ENCODE data around the gene TMEM229A. TPM values are rescaled to one million over a fixed set of nuclear protein-coding genes. Genes with fewer than 3 reads are reported as not detected.
"Not testable (repeated sequence)": the region's sequence is repeated elsewhere in the genome, so short reads cannot be mapped to it uniquely, and the experiment has no call there.

TMEM229A gene
- total RNA-seq, 1 experiment from 2014 or later = 0.50 TPM

DNA sequence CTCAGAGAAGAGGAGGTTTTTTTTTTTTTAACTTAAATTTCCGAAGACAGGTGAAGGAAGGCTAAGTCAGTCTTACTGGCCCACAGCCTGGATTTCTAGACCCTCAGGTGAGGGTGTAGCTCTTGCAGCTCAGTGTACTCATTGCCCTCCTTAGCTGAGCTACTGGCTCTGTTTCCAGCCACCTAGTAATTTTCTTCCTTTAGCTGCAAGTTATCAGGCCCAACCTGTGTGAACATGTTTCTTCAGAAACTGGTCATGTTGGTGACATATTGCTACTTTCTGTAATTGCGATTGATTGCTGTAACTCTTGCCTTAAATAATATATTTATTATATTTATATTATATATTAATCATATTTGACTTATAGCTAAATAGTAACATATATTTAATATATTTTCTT lies 10.0 kb upstream of the TMEM229A start:
- Mint-ChIP-seq H3K27ac (ENCODE audit: unreplicated experiment) (no peak overlapping the region), H3K36me3 (ENCODE audit: insufficient read depth, unreplicated experiment) (no peaks in the 10 kb centered on the region), H3K4me1 (ENCODE audit: low read depth, unreplicated experiment) (peaks cover 13% of the 10 kb centered on the region), H3K27me3 (ENCODE audit: insufficient read depth, unreplicated experiment) (peaks cover 4% of the 10 kb centered on the region), H3K9me3 (ENCODE audit: unreplicated experiment) (no peaks in the 10 kb centered on the region), H3K4me3 (ENCODE audit: unreplicated experiment) (no peak overlapping the region)
- no peaks in the 10 kb centered on the region for H3K36me3 ChIP-seq (ENCODE audit: control insufficient read depth, insufficient read depth, low read length)
- no peaks in the 10 kb centered on the region for H3K9me3 ChIP-seq
- no peak overlapping the region for H3K4me3 ChIP-seq (ENCODE audit: low read depth, low read length)
- ChIA-PET CTCF (no interaction called here), POLR2A (no interaction called here)
- DNase-seq = no peak
- no TSS peak for BruUV-seq (replicated peaks)
- intact Hi-C loops (cut with micrococcal nuclease; ENCODE audit: unreplicated experiment) = no loop called here
- TF ChIP-seq, protein P1, sequence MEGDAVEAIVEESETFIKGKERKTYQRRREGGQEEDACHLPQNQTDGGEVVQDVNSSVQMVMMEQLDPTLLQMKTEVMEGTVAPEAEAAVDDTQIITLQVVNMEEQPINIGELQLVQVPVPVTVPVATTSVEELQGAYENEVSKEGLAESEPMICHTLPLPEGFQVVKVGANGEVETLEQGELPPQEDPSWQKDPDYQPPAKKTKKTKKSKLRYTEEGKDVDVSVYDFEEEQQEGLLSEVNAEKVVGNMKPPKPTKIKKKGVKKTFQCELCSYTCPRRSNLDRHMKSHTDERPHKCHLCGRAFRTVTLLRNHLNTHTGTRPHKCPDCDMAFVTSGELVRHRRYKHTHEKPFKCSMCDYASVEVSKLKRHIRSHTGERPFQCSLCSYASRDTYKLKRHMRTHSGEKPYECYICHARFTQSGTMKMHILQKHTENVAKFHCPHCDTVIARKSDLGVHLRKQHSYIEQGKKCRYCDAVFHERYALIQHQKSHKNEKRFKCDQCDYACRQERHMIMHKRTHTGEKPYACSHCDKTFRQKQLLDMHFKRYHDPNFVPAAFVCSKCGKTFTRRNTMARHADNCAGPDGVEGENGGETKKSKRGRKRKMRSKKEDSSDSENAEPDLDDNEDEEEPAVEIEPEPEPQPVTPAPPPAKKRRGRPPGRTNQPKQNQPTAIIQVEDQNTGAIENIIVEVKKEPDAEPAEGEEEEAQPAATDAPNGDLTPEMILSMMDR (IDR thresholded peaks at IDR 0.05; ENCODE audit: insufficient read depth in 1 of 2, low read depth in 1 of 2, low read length in 1 of 2, severe bottlenecking in 1 of 2, unreplicated experiment in 1 of 2) = no peak
- 0 out of 2 replicates have a peak, but pooled peaks cover 4% of the 10 kb centered on the region for H3K4me1 ChIP-seq
- no peaks in the 10 kb centered on the region for H3K27me3 ChIP-seq (replicated peaks; ENCODE audit: control insufficient read depth, insufficient read depth, low read length)

DNA sequence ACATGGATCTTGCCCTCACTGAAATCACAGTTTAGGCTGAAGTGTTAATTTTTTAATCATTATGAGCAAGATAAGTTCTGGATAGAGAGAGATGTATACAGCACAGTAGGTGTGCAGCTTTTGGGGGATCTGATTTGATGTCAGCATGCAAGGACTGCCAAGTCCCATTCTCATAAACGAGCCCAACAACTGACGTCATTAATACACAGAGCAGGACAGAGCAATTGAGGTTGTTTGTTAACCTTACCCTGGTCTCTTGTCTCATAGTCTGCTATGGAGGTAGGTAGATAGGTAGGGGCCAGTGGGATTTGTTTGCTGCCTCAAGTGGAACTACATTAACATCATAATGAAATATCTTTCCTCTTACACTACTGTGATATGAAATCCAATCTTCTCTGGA lies 8.6 kb upstream of the TMEM229A start:
- intact Hi-C loops (cut with micrococcal nuclease; ENCODE audit: unreplicated experiment) = no loop called here

DNA sequence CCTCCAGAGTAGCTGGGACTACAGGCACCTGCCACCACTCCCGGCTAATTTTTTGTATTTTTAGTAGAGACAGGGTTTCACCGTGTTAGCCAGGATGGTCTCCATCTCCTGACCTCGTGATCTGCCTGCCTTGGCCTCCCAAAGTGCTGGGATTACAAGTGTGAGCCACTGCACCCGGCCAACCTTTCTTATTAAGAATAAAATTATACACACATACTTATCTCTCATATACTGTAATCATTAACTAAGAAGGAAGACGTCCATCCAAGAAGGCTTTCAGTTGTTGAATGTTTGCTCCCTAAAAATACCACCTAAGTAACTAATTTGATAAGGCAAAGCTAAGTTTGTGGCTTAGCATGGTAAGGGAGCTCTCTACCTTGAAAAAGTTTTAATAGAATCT lies 5.0 kb upstream of the TMEM229A start:
- peaks cover 14% of the 10 kb centered on the region for H3K27me3 Mint-ChIP-seq (ENCODE audit: insufficient read depth, unreplicated experiment)
- H3K27ac Mint-ChIP-seq (ENCODE audit: unreplicated experiment); H3K36me3 ChIP-seq (ENCODE audit: control insufficient read depth, insufficient read depth, low read length); H3K9me3 ChIP-seq; H3K4me1 Mint-ChIP-seq (ENCODE audit: low read depth, unreplicated experiment); BruUV-seq (replicated peaks); POLR2A ChIA-PET; DNase-seq; H3K27me3 ChIP-seq (replicated peaks; ENCODE audit: control insufficient read depth, insufficient read depth, low read length); H3K36me3 Mint-ChIP-seq (ENCODE audit: insufficient read depth, unreplicated experiment); H3K4me3 Mint-ChIP-seq (ENCODE audit: unreplicated experiment); CTCF ChIA-PET; H3K4me1 ChIP-seq; H3K9me3 Mint-ChIP-seq (ENCODE audit: unreplicated experiment); H3K4me3 ChIP-seq (ENCODE audit: low read depth, low read length); intact Hi-C loops (cut with micrococcal nuclease; ENCODE audit: unreplicated experiment): not testable (repeated sequence)

More for the DNA sequence above, 8.6 kb upstream of the TMEM229A start:
- ChIA-PET POLR2A (no interaction called here), CTCF (no interaction called here)
- Mint-ChIP-seq H3K4me3 (ENCODE audit: unreplicated experiment) (no peak overlapping the region), H3K27me3 (ENCODE audit: insufficient read depth, unreplicated experiment) (peaks cover 5% of the 10 kb centered on the region), H3K4me1 (ENCODE audit: low read depth, unreplicated experiment) (peaks cover 13% of the 10 kb centered on the region), H3K27ac (ENCODE audit: unreplicated experiment) (no peak overlapping the region), H3K9me3 (ENCODE audit: unreplicated experiment) (no peaks in the 10 kb centered on the region), H3K36me3 (ENCODE audit: insufficient read depth, unreplicated experiment) (no peaks in the 10 kb centered on the region)
- BruUV-seq (replicated peaks) = no TSS peak
- TF ChIP-seq, protein P1 (IDR thresholded peaks at IDR 0.05; ENCODE audit: insufficient read depth in 1 of 2, low read depth in 1 of 2, low read length in 1 of 2, severe bottlenecking in 1 of 2, unreplicated experiment in 1 of 2) = no peak
- no peaks in the 10 kb centered on the region; the same call in 1 of the 2 replicates for H3K9me3 ChIP-seq
- H3K27me3 ChIP-seq (replicated peaks; ENCODE audit: control insufficient read depth, insufficient read depth, low read length) = no peaks in the 10 kb centered on the region
- 0 out of 2 replicates have a peak, but pooled peaks cover 4% of the 10 kb centered on the region for H3K4me1 ChIP-seq
- no peak for DNase-seq
- no peak overlapping the region for H3K4me3 ChIP-seq (ENCODE audit: low read depth, low read length)
- no peaks in the 10 kb centered on the region for H3K36me3 ChIP-seq (ENCODE audit: control insufficient read depth, insufficient read depth, low read length)

DNA sequence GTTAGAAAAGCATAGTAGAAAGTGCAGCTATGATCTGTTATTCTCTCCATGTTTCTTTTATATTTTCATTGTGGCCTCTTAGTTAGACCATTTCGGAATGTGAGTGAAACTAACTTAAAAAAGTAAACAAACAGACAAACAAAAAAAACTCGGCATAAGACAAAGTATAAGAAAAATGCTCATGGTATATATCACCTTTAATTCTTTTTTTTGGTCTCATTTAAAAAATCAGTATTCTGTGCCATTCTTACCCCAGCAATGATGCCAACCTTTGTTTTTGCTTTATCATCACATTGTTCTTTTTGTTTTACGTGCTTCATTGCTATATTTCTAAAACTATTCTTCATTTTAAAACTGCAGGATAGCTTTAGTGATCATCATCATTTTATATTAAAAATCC lies 2.8 kb upstream of the TMEM229A start:
- ChIA-PET POLR2A (no interaction called here), CTCF (no interaction called here)
- peaks cover 16% of the 10 kb centered on the region for H3K4me1 ChIP-seq
- peaks cover 8% of the 10 kb centered on the region for H3K4me1 Mint-ChIP-seq (ENCODE audit: low read depth, unreplicated experiment)
- no peaks in the 10 kb centered on the region for H3K36me3 Mint-ChIP-seq (ENCODE audit: insufficient read depth, unreplicated experiment)
- H3K9me3 Mint-ChIP-seq (ENCODE audit: unreplicated experiment) = no peaks in the 10 kb centered on the region
- no peak for DNase-seq
- intact Hi-C loops (cut with micrococcal nuclease; ENCODE audit: unreplicated experiment) = no loop called here
- no peaks in the 10 kb centered on the region; the same call in 1 of the 2 replicates for H3K9me3 ChIP-seq
- H3K4me3 ChIP-seq (ENCODE audit: low read depth, low read length) = no peak overlapping the region
- H3K36me3 ChIP-seq (ENCODE audit: control insufficient read depth, insufficient read depth, low read length) = no peaks in the 10 kb centered on the region
- H3K27ac Mint-ChIP-seq (ENCODE audit: unreplicated experiment) = no peak overlapping the region
- H3K27me3 ChIP-seq (replicated peaks; ENCODE audit: control insufficient read depth, insufficient read depth, low read length) = no peaks in the 10 kb centered on the region; the same call in 1 of the 2 replicates
- H3K4me3 Mint-ChIP-seq (ENCODE audit: unreplicated experiment) = no peak overlapping the region
- no TSS peak for BruUV-seq (replicated peaks)
- peaks cover 22% of the 10 kb centered on the region for H3K27me3 Mint-ChIP-seq (ENCODE audit: insufficient read depth, unreplicated experiment)
- TF ChIP-seq, protein P1 (IDR thresholded peaks at IDR 0.05; ENCODE audit: insufficient read depth in 1 of 2, low read depth in 1 of 2, low read length in 1 of 2, severe bottlenecking in 1 of 2, unreplicated experiment in 1 of 2) = no peak
